Hepatocyte (in vitro differentiated cells): ENCODE results near the gene EYS.

Experiments
- CTCF ChIP-seq: fragments of 200-600 bp; sonication (generic); IDR thresholded peaks from 2 replicates; pipeline ENCODE4 v1.5.1; 2016; ENCODE audit warnings: antibody characterized with exemption, mild to moderate bottlenecking; ENCODE audit not compliant: poor library complexity
- EZH2 ChIP-seq: fragments of 200-600 bp; sonication (generic); IDR thresholded peaks from 2 replicates; pipeline ENCODE4 v1.6.1; 2016; ENCODE audit warnings: antibody characterized with exemption, mild to moderate bottlenecking, borderline replicate concordance

GRCh38 chr6:64445038-64445437 lies 1262.0 kb downstream of the EYS start:
- TF ChIP-seq EZH2 (no peak), CTCF (no peak)
